IPS-15b (cell line): ENCODE measurements around the gene MEAK7.
"Not testable (repeated sequence)": the region's sequence is repeated elsewhere in the genome, so short reads cannot be mapped to it uniquely, and the experiment has no call there.

Experiments
- H3K27me3 ChIP-seq: one replicate; pipeline ENCODE4 v1.6.1; 2013; ENCODE audit warnings: low read length; ENCODE audit not compliant: control insufficient read depth, insufficient read depth
- H3K36me3 ChIP-seq: one replicate; pipeline ENCODE4 v1.6.1; 2013; ENCODE audit warnings: low read length; ENCODE audit not compliant: control insufficient read depth, insufficient read depth
- H3K4me1 ChIP-seq: one replicate; pipeline ENCODE4 v1.6.1; 2013; ENCODE audit warnings: mild to moderate bottlenecking, low read length; ENCODE audit not compliant: control insufficient read depth, insufficient read depth
- H3K4me3 ChIP-seq: one replicate; pipeline ENCODE4 v1.5.1; 2013; ENCODE audit warnings: low read depth, low read length
- H3K9ac ChIP-seq: one replicate; pipeline ENCODE4 v1.6.1; 2013; ENCODE audit warnings: low read depth, mild to moderate bottlenecking, low read length
- H3K9me3 ChIP-seq: one replicate; pipeline ENCODE4 v1.6.1; 2013; ENCODE audit warnings: mild to moderate bottlenecking, low read length; ENCODE audit not compliant: control insufficient read depth, insufficient read depth

The MEAK7 gene

DNA sequence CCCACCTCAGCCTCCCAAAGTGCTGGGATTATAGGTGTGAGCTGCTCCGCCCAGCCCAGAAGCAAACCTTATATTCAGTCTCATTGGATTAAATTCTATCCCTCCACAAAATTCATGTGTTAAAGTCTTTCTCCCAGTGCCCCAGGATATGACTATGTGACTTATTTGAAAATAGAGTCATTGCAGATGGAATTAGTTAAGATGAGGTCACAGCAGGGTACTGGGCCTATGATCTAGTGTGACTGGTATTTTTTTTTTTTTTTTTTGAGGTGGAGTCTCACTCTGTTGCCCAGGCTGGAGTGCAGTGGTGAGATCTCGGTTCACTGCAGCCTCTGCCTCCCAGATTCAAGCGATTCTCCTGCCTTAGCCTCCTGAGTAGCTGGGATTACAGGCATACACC lies 13.8 kb upstream of the MEAK7 start:
- H3K4me1 ChIP-seq, H3K9me3 ChIP-seq, H3K9ac ChIP-seq, H3K4me3 ChIP-seq, H3K36me3 ChIP-seq, H3K27me3 ChIP-seq: not testable (repeated sequence)

DNA sequence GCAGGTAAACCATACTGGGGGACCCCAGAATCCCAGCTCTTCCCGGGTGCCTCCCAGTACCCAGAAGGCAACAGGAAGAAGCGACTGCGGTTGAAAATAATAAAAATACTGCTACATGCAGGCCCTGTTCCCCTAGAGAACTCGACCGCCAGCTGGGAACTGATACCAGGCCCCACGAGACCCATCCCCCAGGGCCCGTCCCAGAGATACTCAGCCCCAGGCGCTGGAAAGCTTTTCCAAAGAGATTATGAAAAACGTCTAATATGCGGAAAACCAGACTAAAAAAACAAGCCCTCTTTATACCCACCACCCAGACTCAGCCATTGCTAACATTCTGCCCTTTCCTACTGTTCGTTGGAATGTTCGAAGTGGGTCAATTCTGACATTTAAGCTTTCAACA lies 12.9 kb upstream of the MEAK7 start:
- Histone ChIP-seq H3K9ac (no peak overlapping the region), H3K4me3 (no peak overlapping the region), H3K36me3 (no peaks in the 10 kb centered on the region), H3K27me3 (no peaks in the 10 kb centered on the region), H3K4me1 (no peaks in the 10 kb centered on the region), H3K9me3 (no peaks in the 10 kb centered on the region)

GRCh38 chr16:84514874-84515835 lies 10.7 kb upstream of the MEAK7 start:
- no peaks in the 10 kb centered on the region for H3K36me3 ChIP-seq
- H3K9ac ChIP-seq = no peak overlapping the region
- H3K9me3 ChIP-seq = no peaks in the 10 kb centered on the region
- H3K27me3 ChIP-seq = no peaks in the 10 kb centered on the region
- H3K4me1 ChIP-seq = peaks cover 2% of the 10 kb centered on the region
- no peak overlapping the region for H3K4me3 ChIP-seq

- H3K4me3 ChIP-seq = no peak overlapping the region
- no peaks in the 10 kb centered on the region for H3K9me3 ChIP-seq
- no peak overlapping the region for H3K9ac ChIP-seq
- no peaks in the 10 kb centered on the region for H3K36me3 ChIP-seq
- peaks cover 2% of the 10 kb centered on the region for H3K4me1 ChIP-seq
- no peaks in the 10 kb centered on the region for H3K27me3 ChIP-seq
Measured at GRCh38 chr16:84514295-84514873, 9.9 kb upstream of the MEAK7 start.

DNA sequence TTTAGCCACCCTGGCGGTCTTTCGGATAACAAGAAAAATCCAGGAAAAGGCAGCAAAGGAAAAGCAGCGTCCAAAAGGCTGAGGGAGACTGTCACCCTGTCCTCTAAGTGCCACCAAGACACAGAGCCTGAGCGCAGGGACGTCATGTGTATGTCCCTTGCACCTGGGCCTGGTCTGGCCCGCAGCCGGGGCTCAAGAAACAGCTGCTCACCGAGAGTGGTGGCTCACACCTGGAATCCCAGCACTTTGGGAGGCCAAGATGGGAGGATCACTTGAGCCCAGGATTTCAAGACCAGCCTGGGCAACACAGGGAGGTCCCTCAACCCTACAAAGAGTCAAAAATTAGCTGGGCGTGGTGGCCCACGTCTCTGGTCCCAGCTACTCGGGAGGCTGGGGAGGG lies 9.2 kb upstream of the MEAK7 start:
- no peak overlapping the region for H3K4me3 ChIP-seq
- H3K9me3 ChIP-seq = no peaks in the 10 kb centered on the region
- H3K36me3 ChIP-seq = no peaks in the 10 kb centered on the region
- no peak overlapping the region for H3K9ac ChIP-seq
- H3K27me3 ChIP-seq = no peaks in the 10 kb centered on the region
- H3K4me1 ChIP-seq = peaks cover 2% of the 10 kb centered on the region

GRCh38 chr16:84513123-84513522 lies 8.7 kb upstream of the MEAK7 start:
- Histone ChIP-seq H3K9me3 (no peaks in the 10 kb centered on the region), H3K36me3 (no peaks in the 10 kb centered on the region), H3K4me1 (peaks cover 2% of the 10 kb centered on the region), H3K27me3 (no peaks in the 10 kb centered on the region), H3K9ac (no peak overlapping the region), H3K4me3 (no peak overlapping the region)

GRCh38 chr16:84511831-84512230 lies 7.4 kb upstream of the MEAK7 start:
- Histone ChIP-seq H3K27me3 (no peaks in the 10 kb centered on the region), H3K9me3 (no peaks in the 10 kb centered on the region), H3K9ac (no peak overlapping the region), H3K4me3 (no peak overlapping the region), H3K36me3 (no peaks in the 10 kb centered on the region), H3K4me1 (peaks cover 2% of the 10 kb centered on the region)

GRCh38 chr16:84511180-84511800 lies 6.8 kb upstream of the MEAK7 start:
- no peaks in the 10 kb centered on the region for H3K9me3 ChIP-seq
- H3K27me3 ChIP-seq = no peaks in the 10 kb centered on the region
- H3K4me1 ChIP-seq = peaks cover 2% of the 10 kb centered on the region
- H3K9ac ChIP-seq = no peak overlapping the region
- no peaks in the 10 kb centered on the region for H3K36me3 ChIP-seq
- H3K4me3 ChIP-seq = no peak overlapping the region

DNA sequence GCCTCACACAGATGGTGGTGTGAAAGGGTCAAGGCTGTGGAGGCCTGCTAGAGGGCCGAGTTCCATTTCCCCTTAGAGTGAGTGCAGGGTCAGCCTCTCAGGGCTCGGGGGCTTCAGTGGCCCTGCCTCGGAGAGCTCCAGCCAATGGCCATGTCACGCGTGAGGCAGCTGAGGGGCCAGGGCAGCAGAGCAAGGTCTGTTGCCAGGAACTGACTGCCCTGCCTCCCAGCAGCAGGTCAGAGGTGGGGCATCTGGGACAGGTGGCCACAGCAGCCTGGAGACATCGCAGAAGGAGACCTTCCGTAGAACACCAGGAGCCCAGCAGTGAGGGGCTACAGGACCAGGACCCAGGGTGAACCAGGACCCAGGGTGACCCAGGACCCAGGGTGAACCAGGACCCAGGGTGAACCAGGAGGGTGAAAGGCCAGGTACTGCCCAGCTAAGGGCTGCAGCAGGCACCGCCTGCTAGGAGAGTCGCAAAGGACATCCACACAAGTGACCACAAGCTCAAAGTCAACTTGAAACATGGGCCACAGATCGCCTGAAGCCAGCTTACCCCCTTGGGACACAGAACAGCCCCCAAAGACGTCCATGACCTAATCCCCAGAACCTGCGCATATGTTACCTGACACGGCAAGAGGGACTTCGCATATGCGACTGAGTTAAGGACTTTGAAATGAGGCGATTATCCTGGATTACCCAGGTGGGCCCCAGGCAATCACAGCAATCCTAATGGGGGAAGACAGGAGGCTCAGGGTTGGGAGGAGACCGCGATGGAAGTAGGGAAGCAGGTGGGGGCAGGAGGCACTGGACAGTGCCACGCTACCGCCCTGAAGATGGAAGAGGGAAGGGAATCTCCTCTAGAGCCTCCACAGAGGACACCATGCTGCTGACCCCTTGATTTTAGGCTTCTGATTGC lies 4.8 kb upstream of the MEAK7 start:
- Histone ChIP-seq H3K4me1 (peaks cover 2% of the 10 kb centered on the region), H3K9me3 (no peaks in the 10 kb centered on the region), H3K36me3 (no peaks in the 10 kb centered on the region), H3K9ac (no peak overlapping the region), H3K27me3 (no peaks in the 10 kb centered on the region), H3K4me3 (no peak overlapping the region)

GRCh38 chr16:84508502-84508901 lies 4.0 kb upstream of the MEAK7 start:
- no peak overlapping the region for H3K9ac ChIP-seq
- H3K9me3 ChIP-seq = no peaks in the 10 kb centered on the region
- no peaks in the 10 kb centered on the region for H3K36me3 ChIP-seq
- no peaks in the 10 kb centered on the region for H3K27me3 ChIP-seq
- H3K4me1 ChIP-seq = peaks cover 3% of the 10 kb centered on the region
- no peak overlapping the region for H3K4me3 ChIP-seq
